ENCODE data around the gene RFX3.

Gene RFX3

GRCh38 chr9:3447143-3447542 is 78.7 kb downstream of the RFX3 start:
- TF ChIP-seq CTCF (conservative IDR thresholded peaks at IDR 0.05), result no peak
- no peak overlapping the region for H3K27ac ChIP-seq

- H3K27ac ChIP-seq, result no peak overlapping the region
- TF ChIP-seq CTCF (conservative IDR thresholded peaks at IDR 0.05), result no peak
Measured at GRCh38 chr9:3446313-3446712, 79.5 kb downstream of the RFX3 start.

- H3K27ac ChIP-seq, result no peak overlapping the region
- no peak for TF ChIP-seq CTCF (conservative IDR thresholded peaks at IDR 0.05)
Measured at GRCh38 chr9:3444016-3444415, 81.8 kb downstream of the RFX3 start.

GRCh38 chr9:3441197-3441816 is 84.5 kb downstream of the RFX3 start:
- TF ChIP-seq CTCF (conservative IDR thresholded peaks at IDR 0.05), result peak; percentile 87
- no peak overlapping the region for H3K27ac ChIP-seq

GRCh38 chr9:3436629-3437420 is 89.0 kb downstream of the RFX3 start:
- no peak overlapping the region for H3K27ac ChIP-seq
- TF ChIP-seq CTCF (conservative IDR thresholded peaks at IDR 0.05), result no peak

GRCh38 chr9:3435732-3436131 is 90.1 kb downstream of the RFX3 start:
- TF ChIP-seq CTCF (conservative IDR thresholded peaks at IDR 0.05), result no peak
- no peak overlapping the region for H3K27ac ChIP-seq

- no peak overlapping the region for H3K27ac ChIP-seq
- no peak for TF ChIP-seq CTCF (conservative IDR thresholded peaks at IDR 0.05)
Measured at GRCh38 chr9:3434594-3434993, 91.2 kb downstream of the RFX3 start.
